Fibroblast of skin of back (primary cell): ENCODE data around the gene CROCC.
A peak's percentile ranks its signal among the peaks of the same experiment; 100 is the strongest.

Experiments
- DNase-seq: peaks from one replicate; pipeline ENCODE4 v3.0.0-alpha.2; 2013

CROCC gene

GRCh38 chr1:17014671-17015567, 93.2 kb downstream of the CROCC start:
- no peak for DNase-seq

- peak; percentile 59 for DNase-seq
Measured at GRCh38 chr1:17016317-17016661, 94.6 kb downstream of the CROCC start.

GRCh38 chr1:17017435-17017834, 95.7 kb downstream of the CROCC start:
- DNase-seq = no peak

- no peak for DNase-seq
Measured at GRCh38 chr1:17018849-17019248, 97.1 kb downstream of the CROCC start.

- no peak for DNase-seq
Measured at GRCh38 chr1:17020502-17020901, 98.8 kb downstream of the CROCC start.

- no peak for DNase-seq
Measured at GRCh38 chr1:17021896-17022295, 100.2 kb downstream of the CROCC start.
